ENCODE measurements around the gene GLDC.
A peak's percentile ranks its signal among the peaks of the same experiment; 100 is the strongest.
"Not testable (repeated sequence)": the region's sequence is repeated elsewhere in the genome, so short reads cannot be mapped to it uniquely, and the experiment has no call there.

GLDC gene

GRCh38 chr9:6660512-6660911 is 15.0 kb upstream of the GLDC start:
- no peak for DNase-seq

DNA sequence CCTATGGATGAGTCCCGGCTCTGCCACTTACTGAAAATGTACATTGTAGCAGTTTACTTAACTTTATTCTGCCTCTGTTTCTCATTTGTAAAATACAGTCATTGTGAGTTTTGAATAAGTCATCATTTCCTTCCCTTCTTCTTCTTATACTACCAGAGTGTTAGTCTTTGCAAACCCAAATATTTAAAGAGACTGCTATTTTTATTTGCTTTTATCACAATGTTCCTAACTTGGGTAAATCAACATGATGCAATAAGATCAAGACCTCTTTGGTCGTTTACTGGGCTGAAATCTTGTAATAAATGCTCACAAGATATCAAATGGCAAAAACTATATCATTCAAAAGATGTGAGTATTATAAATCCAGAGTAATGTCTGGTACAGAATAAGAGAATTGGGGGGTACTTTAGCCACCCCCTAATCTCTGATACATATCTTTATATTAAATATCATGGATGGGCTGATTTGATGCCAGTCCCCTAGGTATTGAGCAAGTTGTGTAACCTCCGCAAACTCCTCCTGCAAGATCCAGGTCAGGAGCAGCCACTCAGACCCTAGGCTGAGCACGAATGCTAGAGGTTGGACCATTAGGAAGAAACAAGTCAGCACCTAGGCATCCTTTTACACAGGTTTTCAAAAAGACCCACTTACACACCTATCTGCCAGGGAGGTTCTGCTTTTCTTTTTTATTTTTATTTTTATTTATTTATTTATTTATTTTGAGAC is 13.3 kb upstream of the GLDC start:
- no peak for DNase-seq

- DNase-seq, result peak in 2 of 3 experiments; percentile 10 to 30
Observed at GRCh38 chr9:6656614-6657300, 11.2 kb upstream of the GLDC start.

DNA sequence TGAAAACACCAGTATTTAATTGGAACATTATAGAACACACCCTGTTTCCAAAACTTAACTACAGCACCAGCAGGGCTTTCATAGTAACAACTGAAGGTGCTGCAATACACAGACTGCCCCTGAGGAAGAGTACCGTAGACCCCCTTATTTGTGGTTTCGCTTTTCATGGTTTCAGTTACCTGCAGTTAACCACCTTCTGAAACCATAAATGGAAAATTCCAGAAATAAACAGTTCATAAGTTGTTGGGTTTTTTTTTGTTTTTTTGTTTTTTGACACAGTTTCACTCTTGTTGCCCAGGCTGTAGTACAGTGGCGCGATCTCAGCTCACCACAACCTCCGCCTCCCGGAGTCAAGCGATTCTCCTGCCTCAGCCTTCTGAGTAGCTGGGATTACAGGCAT is 9.5 kb upstream of the GLDC start:
- no peak for DNase-seq

GRCh38 chr9:6646293-6646636 is 736 bp upstream of the GLDC start:
- DNase-seq, result no peak

DNA sequence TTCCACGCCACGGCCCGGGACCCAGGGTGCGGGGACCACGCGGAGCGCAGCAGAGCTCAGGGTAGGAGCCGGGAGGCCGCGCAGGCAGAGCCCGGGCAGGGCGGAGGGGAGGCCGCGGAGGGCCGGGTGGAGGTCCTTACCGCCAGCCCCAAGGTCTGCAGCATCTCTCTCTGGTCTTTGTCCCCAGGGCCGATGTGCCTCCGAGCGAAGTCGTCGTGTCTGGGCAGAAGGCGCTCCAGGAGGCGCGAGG is 499 bp downstream of the GLDC start:
- DNase-seq, result peak in 1 of 3 experiments; percentile 51

- peak in 1 of 3 experiments; percentile 6 for DNase-seq
Observed at GRCh38 chr9:6644346-6645104, 1.0 kb downstream of the GLDC start.

GRCh38 chr9:6641961-6642360 is 3.6 kb downstream of the GLDC start:
- no peak for DNase-seq

DNA sequence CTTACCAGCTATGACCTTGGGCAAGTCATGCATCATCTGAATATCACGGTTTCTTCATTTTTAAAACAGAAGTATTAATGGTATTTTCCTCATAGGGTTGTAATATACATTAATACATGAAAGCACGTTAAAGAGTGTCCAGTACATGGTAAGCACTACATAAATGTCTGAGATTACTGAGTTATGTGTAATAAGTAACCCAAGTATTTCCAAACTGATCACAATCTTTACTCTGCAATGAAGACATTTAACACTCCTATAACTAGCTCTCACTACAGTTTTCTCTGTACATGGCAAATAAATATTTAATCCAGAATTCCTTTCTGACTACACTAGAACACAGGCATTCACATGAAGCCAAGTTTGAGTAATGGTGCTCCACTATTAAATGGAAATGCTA is 4.0 kb downstream of the GLDC start:
- DNase-seq, result no peak

- DNase-seq, result no peak
Observed at GRCh38 chr9:6641056-6641455, 4.5 kb downstream of the GLDC start.

- peak in 1 of 3 experiments; percentile 4 for DNase-seq
Observed at GRCh38 chr9:6640268-6641051, 5.1 kb downstream of the GLDC start.

GRCh38 chr9:6639622-6640021 is 5.9 kb downstream of the GLDC start:
- no peak for DNase-seq

DNA sequence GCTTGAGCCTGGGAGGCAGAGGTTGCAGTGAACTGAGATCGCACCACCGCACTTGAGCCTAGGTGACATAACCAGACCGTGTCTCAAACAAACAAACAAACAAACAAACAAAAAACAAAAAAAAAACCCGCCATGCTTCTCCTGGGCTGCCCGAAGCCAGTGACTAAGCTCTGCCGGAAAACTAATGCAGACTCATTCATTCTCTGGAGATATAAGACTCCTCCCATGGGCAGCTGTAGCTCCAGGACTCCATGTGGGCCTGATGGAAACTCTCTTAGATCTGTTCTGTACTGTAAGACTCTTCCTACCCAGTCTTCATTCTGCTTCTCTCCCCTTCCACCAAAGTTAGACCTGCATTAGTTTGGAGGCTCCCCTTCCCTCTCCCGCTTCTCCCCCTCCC is 11.1 kb downstream of the GLDC start:
- DNase-seq, result no peak

DNA sequence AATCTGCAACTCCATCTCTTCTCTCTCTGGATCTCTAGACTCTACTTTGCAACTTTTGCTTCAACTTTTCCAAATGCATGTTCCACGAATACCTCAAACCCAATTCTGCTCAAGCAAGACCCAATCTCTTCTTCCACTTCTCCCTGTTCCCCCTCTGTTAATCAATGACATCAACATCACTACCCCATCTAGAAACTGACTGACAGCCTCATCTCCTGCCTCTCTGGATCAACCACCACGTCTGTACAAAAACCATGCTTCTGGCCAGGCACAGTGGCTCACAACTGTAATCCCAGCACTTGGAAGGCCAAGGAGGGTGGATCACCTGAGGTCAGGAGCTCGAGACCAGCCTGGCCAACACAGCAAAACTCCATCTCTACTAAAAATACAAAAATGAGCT is 12.2 kb downstream of the GLDC start:
- no peak for DNase-seq

GRCh38 chr9:6632516-6633183 is 12.9 kb downstream of the GLDC start:
- no peak for DNase-seq

DNA sequence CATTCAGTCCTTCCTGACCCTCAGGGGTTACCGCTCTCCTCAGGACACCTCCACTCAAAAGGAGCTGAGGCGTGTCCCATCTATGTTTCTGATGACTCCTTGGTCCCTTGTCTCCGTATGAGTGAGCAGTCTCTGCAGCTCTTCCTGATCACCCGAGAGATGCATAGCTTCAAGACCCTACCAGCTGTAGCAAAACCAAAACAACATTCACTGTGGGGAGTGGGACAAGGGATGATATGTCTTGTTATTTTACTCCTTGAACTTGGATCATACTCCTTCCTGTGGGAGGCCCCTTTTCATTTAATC is 14.4 kb downstream of the GLDC start:
- DNase-seq, result no peak

GRCh38 chr9:6630502-6631206 is 14.9 kb downstream of the GLDC start:
- DNase-seq, result no peak

DNA sequence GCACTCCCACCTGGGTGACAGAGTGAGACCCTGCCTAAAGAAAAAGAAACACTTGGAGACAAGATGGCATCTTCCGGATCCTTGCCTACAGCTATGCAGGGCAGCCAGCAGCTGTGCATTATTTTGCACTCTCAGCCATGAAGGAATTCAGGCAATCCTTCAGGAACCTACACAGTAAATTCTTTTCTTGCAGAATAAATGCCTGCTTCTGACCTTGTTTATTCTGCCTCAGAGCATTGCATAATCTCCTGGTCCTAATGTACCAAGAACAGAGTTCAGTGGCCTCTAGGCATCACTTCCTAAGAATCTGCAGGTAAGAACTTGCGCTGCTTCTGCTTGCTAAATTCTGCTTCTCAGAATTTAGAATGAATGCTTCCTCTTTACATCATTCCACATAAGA is 16.8 kb downstream of the GLDC start:
- no peak for DNase-seq

DNA sequence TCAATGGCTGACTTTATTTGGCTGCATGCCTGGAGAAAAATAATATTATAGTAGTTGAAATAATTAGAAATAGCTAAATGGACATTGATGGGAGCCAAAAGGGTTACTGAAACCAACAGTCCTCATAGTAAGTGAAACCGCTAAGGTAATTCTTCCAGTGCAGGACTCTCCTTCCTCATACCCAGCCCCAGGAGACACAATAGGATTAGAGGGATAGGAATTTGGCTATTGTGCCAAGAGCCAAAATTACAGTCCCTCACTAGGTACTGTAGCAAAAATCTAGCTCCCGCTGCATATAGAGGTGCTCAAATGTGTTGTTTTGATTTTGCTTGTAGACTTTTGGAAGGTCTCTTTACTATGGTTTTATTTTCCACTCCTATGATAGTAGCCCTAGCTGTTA is 20.2 kb downstream of the GLDC start:
- no peak for DNase-seq

DNA sequence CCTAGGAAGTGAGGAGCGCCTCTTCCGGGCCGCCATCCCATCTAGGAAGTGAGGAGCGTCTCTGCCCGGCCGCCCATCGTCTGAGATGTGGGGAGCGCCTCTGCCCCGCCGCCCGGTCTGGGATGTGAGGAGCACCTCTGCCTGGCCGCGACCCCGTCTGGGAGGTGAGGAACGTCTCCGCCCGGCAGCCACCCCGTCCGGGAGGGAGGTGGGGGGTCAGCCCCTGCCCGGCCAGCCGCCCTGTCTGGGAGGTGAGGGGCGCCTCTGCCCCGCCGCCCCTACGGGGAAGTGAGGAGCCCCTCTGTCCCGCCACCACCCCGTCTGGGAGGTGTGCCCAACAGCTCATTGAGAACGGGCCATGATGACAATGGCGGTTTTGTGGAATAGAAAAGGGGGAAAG is 22.7 kb downstream of the GLDC start:
- not testable (repeated sequence) for DNase-seq

DNA sequence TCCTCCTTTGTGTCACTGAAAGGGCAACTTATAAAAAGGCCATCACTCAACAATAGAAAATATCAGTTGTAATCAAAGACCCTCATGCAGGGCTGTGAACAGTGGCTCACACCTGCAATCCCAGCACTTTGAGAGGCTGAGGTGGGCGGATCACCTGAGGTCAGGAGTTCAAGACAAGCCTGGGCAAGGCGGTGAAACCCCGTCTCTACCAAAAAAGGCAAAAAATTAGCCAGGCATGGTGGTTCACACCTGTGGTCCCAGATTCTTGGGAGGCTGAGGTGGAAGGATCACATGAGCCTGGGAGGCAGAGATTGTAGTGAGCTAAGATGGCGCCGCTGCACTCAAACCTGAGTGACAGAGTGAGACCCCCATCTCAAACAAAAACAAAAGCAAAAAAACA is 24.7 kb downstream of the GLDC start:
- DNase-seq, result no peak

- DNase-seq, result no peak
Observed at GRCh38 chr9:6620353-6620752, 25.2 kb downstream of the GLDC start.

DNA sequence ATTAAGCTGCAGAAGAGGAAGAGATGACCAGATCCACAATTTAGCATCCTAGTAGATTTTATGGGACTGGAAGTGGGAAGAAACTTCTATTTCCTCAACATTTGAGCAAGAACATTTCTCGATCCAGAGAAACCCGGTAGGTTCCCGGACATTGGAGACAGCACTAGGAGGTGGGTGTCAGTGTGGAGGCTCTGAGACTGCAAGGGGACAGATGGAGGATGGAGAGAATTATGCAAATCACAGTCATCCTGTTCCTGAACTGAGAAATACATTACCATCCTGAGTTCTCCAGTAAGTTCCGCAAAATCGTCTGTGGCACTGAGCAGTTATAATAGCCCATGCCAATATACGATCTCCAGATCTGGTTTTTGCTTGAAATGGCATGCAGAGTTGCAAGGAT is 25.6 kb downstream of the GLDC start:
- no peak for DNase-seq

All from NCI-H1417 (cell line).